Epidermal melanocyte (primary cell): Measurements from ENCODE around the gene ZNF205.
"Not testable (repeated sequence)": the region's sequence is repeated elsewhere in the genome, so short reads cannot be mapped to it uniquely, and the experiment has no call there.

Experiments
- DNase-seq: peaks from one replicate; pipeline ENCODE4 v3.0.0; 2011; ENCODE audit warnings: low spot score; ENCODE audit not compliant: insufficient read length

The ZNF205 gene

GRCh38 chr16:3112058-3112880 lies at the start of gene ZNF205:
Gene ZNF205, plus strand, starts transcription at chr16:3112586. Its CDS starts 845 bp downstream, at chr16:3113431.
- DNase-seq, result peak; percentile 94

GRCh38 chr16:3063625-3064386 lies 48.6 kb upstream of the ZNF205 start:
- no peak for DNase-seq

GRCh38 chr16:3065069-3065741 lies 47.2 kb upstream of the ZNF205 start, which contains the start of gene IL32:
Gene IL32, plus strand, starts transcription at chr16:3065640. Its CDS starts 172 bp downstream, at chr16:3065812.
- no peak for DNase-seq

- no peak for DNase-seq
These were observed 46.5 kb upstream of the ZNF205 start for GRCh38 chr16:3065742-3066439.

- DNase-seq, result no peak
These were observed 46.0 kb upstream of the ZNF205 start for GRCh38 chr16:3066440-3066748.

- no peak for DNase-seq
These were observed 43.9 kb upstream of the ZNF205 start for GRCh38 chr16:3068487-3068886.

- DNase-seq, result not testable (repeated sequence)
These were observed 43.2 kb upstream of the ZNF205 start for GRCh38 chr16:3069146-3069545.

- no peak for DNase-seq
These were observed 41.7 kb upstream of the ZNF205 start for GRCh38 chr16:3070608-3071111.

- no peak for DNase-seq
These were observed 40.7 kb upstream of the ZNF205 start for GRCh38 chr16:3071655-3072054.

- DNase-seq, result not testable (repeated sequence)
These were observed 40.2 kb upstream of the ZNF205 start for GRCh38 chr16:3072148-3072547.

GRCh38 chr16:3072576-3073263 lies 39.7 kb upstream of the ZNF205 start:
- not testable (repeated sequence) for DNase-seq

GRCh38 chr16:3073448-3073847 lies 38.9 kb upstream of the ZNF205 start:
- DNase-seq, result no peak

- no peak for DNase-seq
These were observed 37.4 kb upstream of the ZNF205 start for GRCh38 chr16:3074860-3075522.

GRCh38 chr16:3075523-3075915 lies 36.9 kb upstream of the ZNF205 start:
- DNase-seq, result no peak

- DNase-seq, result not testable (repeated sequence)
These were observed 36.4 kb upstream of the ZNF205 start for GRCh38 chr16:3075946-3076345.

- DNase-seq, result no peak
These were observed 35.8 kb upstream of the ZNF205 start for GRCh38 chr16:3076577-3076976.

GRCh38 chr16:3080024-3080423 lies 32.4 kb upstream of the ZNF205 start:
- DNase-seq, result no peak

- not testable (repeated sequence) for DNase-seq
These were observed 30.4 kb upstream of the ZNF205 start for GRCh38 chr16:3081957-3082356.

GRCh38 chr16:3083408-3083807 lies 29.0 kb upstream of the ZNF205 start:
- not testable (repeated sequence) for DNase-seq

- no peak for DNase-seq
These were observed 27.9 kb upstream of the ZNF205 start for GRCh38 chr16:3084491-3084890.
